Measurements from ENCODE around the gene KBTBD13.

Gene KBTBD13

DNA sequence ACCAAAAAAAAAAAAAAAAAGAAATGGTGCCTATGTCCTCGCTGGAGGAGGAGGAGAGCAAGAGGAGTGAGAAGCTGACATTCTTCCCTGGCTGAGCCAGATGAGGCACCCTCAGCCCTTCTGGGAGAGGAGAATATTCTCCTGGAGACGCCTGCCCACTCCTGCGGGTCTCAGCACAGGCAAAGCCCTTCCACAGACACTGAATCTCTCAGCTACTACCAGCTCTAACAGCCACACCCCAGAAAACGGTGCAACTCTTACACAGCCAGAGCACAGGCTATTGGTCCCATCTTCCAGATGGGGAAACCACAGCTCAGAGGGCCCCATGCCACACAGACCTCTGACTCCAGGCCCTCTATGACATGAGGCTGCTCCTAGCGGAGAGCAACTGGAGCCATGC, 14.5 kb upstream of the KBTBD13 start:
- TF ChIP-seq, protein P1, sequence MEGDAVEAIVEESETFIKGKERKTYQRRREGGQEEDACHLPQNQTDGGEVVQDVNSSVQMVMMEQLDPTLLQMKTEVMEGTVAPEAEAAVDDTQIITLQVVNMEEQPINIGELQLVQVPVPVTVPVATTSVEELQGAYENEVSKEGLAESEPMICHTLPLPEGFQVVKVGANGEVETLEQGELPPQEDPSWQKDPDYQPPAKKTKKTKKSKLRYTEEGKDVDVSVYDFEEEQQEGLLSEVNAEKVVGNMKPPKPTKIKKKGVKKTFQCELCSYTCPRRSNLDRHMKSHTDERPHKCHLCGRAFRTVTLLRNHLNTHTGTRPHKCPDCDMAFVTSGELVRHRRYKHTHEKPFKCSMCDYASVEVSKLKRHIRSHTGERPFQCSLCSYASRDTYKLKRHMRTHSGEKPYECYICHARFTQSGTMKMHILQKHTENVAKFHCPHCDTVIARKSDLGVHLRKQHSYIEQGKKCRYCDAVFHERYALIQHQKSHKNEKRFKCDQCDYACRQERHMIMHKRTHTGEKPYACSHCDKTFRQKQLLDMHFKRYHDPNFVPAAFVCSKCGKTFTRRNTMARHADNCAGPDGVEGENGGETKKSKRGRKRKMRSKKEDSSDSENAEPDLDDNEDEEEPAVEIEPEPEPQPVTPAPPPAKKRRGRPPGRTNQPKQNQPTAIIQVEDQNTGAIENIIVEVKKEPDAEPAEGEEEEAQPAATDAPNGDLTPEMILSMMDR (IDR thresholded peaks at IDR 0.05; ENCODE audit: control insufficient read depth, extremely low read depth, insufficient read depth) = no peak
- no peak for DNase-seq (ENCODE audit: low read depth)
- no peak overlapping the region for H3K4me3 ChIP-seq (ENCODE audit: low read depth, low read length)

DNA sequence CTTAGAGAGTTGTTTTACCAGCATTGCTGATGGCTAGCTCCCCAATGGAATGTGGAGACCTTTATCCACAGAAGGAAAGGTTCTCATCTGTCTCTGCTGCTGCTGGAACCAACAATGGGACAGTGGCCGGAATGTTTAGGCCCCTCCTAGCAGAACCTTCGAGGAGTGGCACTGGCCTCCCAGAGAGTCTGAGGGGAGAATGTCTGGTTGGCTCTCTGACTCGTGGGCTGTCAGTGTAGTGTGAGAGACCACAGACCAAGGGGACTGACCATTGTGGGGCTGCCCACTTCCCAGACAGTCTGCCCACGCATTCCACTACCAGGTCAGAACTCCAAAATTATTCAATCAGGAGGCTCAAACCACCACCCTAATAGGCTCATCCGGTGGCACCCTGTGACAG, 13.8 kb upstream of the KBTBD13 start:
- TF ChIP-seq, protein P1 (IDR thresholded peaks at IDR 0.05; ENCODE audit: control insufficient read depth, extremely low read depth, insufficient read depth) = no peak
- DNase-seq (ENCODE audit: low read depth) = no peak
- H3K4me3 ChIP-seq (ENCODE audit: low read depth, low read length) = no peak overlapping the region

DNA sequence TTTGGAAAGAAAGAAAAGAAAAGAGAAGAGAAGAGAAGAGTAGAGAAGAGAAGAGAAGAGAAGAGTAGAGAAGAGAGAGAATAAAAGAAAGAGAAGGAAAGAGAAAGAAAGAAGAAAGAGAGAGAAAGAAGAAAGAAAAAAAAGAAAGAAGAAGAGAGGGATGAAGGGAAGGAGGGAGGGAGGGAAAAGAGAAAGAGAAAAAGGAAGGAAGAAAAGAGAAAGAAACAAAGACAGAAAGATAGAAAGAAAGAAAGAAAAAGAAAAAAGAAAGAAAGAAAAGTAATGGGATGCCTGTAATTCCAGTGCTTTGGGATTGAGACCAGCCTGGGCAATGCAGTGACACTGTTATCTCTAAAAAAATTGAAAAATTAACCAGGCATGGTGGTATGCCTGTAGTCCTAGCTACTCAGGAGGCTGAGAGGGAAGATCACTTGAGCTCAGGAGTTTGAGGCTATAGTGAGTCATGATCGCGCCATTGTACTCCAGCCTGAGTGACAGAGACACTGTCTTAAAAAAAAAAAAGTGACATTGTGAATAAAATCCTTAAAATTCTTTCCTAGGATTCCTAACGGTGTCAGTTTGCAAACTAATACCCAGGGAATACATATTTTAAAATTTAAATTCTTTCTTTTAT, 10.4 kb upstream of the KBTBD13 start:
- H3K4me3 ChIP-seq (ENCODE audit: low read depth, low read length) = no peak overlapping the region
- DNase-seq (ENCODE audit: low read depth) = no peak
- TF ChIP-seq, protein P1 (IDR thresholded peaks at IDR 0.05; ENCODE audit: control insufficient read depth, extremely low read depth, insufficient read depth) = no peak

DNA sequence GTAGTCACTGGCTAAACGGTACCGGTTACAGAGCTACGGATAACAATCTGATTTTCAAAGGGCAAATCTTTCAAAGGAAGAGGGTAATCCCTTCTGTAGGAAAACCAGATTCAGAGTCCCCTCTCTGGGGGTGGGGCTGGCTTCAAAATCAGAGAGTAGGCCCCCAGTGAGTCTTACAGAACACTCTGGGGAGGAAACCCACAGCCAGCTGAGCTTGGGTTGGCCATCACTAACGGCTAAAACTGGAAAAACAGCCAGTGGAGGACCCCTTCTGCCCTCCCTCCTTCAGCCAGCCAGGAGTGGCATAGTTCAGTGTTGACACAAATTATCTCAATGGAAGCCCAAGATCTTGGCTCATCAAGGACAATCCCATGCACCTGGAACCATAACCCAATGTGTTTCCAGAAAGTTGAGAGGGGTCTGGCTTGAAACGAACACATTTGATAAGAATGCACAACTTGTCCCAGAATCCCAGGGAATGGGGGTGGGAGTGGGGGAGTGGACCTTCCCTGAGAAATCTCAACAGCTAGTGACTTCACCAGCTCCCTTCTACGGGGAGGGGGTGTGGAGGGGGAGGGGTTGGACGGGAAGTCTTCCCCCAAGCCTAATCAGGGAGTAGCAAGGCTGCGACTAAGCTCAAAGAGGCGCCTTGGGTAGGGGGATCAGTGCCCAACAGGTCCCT, 9.8 kb upstream of the KBTBD13 start:
- TF ChIP-seq, protein P1 (IDR thresholded peaks at IDR 0.05; ENCODE audit: control insufficient read depth, extremely low read depth, insufficient read depth) = no peak
- DNase-seq (ENCODE audit: low read depth) = no peak
- no peak overlapping the region for H3K4me3 ChIP-seq (ENCODE audit: low read depth, low read length)

DNA sequence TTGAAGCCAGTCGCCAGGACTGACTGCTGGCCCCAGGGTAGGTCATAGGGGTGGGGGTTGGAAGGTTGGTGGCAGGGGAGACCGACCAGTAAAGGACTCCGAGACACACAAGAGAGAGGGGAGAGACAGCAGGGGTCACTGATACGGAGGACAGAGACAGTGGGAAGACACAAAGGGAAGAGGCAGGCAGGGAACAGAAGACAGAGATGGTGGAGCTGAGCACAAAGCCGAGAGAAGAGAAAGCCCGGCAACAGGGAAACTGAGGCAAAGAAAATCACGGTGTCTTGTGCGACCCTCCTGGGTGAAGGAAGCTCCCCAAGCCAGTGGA, 9.3 kb upstream of the KBTBD13 start:
- H3K4me3 ChIP-seq (ENCODE audit: low read depth, low read length) = no peak overlapping the region
- DNase-seq (ENCODE audit: low read depth) = no peak
- TF ChIP-seq, protein P1 (IDR thresholded peaks at IDR 0.05; ENCODE audit: control insufficient read depth, extremely low read depth, insufficient read depth) = no peak

DNA sequence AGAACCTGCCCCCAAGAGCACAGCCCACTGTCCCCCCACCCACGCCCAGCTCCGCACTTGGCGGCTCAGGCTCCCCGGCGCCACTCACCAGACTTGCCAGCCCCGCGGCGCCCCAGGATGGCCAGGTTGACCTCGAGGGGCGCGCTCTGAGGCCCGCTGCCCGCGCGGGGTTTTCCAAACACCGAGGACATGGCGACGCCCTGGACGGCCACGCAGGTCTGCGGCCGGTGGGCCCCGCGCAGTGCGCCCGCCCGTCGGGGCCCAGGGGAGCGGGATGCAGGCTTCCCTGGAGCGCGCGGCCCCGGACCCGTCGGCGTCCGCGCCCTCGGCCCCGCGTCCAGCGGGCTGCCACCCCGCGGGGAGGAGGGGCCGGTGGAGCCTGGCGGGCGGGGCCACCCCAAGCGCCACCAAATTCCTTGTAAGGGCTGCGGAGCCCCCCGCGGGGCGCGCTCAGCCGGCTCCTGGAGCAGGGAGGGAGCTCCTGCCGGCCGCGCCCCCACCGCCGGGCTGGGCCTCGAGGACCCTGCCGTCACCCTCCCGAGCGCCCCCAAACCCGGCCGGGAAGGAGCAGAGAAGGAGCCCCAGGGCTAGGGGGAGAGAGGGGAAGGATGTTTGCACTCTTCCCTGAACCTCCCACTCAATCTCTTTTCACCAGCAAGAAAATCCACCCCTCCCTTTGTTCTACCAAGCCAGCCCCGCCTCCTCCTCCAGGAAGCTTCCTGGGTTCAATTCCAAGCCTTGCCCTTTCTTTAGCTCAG, 8.7 kb upstream of the KBTBD13 start, which contains the start of gene RASL12:
Gene RASL12, minus strand, starts transcription at position 347 of the 758 bp plus-strand sequence. Its CDS starts 156 bp downstream, at position 191.
- no peak within 1 kb of the TSS for H3K4me3 ChIP-seq (ENCODE audit: low read depth, low read length)
- no peak for DNase-seq (ENCODE audit: low read depth)
- TF ChIP-seq, protein P1 (IDR thresholded peaks at IDR 0.05; ENCODE audit: control insufficient read depth, extremely low read depth, insufficient read depth) = no peak

Measured in LNCaP clone FGC (cell line).